ENCODE data around the gene BRD1.

GRCh38 chr22:49761836-49762235 lies 65.8 kb downstream of the BRD1 start:
- TF ChIP-seq TAF1 (IDR thresholded peaks at IDR 0.05; ENCODE audit: borderline replicate concordance, low read depth, low read length) (no peak), POLR2A (IDR thresholded peaks at IDR 0.05; ENCODE audit: low read depth, low read length) (no peak)

Data from GM12892 (cell line).